NCI-H69 (cell line): Measurements from ENCODE around the gene ABRACL.
"Not testable (repeated sequence)": the region's sequence is repeated elsewhere in the genome, so short reads cannot be mapped to it uniquely, and the experiment has no call there.

Experiments
- DNase-seq: peaks from one replicate; lab custom pipeline; 2025; lab: John Stamatoyannopoulos, UW

ABRACL gene

DNA sequence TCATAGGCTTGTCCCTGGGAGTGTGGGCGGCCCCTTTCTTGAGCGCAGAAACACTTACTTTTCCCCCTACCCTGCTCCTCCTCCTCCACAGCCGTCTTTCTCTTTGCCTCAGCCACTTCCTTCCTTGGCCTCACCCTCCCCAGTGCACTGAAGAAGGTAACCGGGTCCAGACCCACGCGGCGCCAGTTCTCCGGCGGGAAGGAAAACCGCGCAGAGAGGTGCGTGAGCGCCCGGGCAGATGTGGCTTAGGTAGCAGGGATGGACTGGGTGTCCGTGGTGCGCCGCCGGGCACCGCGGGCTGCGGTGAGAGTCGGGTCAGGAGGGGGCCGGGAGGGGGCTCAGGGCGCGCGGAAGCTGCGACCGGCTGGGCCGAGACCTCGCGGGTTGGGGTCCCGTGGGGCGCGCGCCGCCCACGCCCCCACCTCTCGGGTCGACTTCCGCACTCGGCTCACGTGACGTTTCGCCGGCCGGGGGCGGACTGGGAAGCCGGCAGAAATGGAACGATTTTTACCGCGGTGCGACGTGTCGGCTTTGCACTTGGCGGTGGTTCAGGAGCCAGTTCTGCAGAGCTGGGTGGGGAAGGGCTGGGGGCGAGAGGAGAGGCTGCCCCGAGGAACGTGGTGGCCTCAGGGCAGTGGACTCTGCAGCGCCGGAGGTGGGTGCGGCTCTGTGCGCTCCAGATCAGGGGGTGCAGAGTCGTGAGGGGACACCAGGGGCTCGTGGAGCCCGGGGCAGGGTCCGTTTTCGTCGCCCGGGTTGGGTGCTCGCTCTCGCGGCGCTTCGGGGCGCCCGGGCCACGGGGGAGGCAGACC lies at the start of gene ABRACL:
Gene ABRACL (plus strand): TSS at position 88 of the 812 bp plus-strand sequence. CDS start 5,416 bp downstream, outside the sequence.
- DNase-seq = peak; percentile 96

DNA sequence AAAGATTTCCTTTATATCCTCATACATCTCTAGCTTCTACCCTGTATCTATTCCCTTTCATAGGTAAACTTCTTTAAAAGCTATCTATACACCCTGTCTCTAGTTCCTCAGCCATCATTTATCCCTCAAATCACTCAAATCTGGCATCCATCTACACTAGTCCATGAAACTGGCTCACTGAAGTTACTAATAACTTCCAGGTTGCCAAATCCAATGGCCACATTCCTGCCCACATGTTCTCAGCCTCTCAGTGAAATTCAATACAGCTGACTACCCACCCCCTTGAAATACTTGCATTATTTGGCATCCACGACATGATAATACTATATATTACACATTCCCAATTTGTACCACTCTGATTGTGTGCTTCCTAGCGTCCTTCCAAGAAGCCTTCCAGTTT lies 49.2 kb upstream of the ABRACL start:
- DNase-seq = peak; percentile 28

DNA sequence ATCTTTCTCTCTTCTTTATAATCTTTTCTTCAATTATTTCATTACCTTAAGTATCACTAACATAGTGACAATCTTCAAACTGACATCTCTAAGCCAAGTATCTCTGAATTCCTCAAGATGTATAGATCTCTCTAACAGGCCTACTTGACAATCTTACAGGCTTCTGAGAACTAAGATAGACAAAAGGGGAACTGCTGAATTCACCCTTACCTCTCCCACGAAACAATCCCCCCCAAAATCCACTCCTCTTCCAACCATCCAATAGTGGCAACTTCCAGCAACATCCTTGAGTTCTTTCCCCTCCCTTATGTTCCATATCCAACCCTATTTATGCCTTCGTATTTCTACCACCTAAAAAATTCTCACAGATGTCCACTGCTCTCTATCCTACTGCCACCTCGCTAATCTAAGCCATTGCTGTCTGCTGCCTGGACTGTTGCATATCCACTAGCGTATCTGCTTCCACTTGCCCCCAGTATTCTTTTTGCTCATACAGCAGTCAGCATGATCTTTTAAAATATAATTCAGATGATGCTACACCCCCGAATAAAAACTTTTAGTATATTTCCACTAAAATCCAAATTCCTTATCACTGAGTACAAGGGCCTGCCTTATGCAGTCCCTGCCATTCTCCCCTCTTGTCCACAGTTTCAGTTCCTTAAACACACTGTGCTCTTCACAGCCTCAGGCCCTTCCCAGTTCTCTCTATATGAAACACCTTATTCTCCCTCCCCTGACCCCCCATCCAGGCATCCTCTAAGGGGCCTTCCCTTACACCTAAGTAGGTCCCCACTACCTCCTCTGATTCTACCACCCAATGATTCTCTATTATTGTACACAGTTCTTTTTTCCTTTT lies 48.5 kb upstream of the ABRACL start:
- peak; percentile 19 for DNase-seq

DNA sequence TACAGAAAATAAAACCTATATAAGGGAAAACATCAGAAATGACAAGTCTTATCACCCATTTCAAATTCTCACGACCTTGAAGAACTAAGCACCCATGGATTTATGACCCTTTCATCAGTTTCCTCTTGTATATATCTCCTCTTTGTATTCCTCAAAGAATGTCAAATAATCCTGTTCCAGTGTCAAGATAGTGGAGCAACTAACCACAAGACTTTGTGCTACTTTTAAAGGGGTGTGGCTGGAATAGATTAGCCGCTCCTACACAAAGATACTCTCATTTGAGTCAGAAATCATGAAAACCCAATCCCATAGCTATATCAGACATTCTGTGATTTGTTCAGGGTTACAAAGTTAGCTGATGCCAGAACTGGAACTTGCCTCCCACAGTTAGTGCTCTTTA lies 47.1 kb upstream of the ABRACL start:
- no peak for DNase-seq

GRCh38 chr6:138986578-138986977 lies 42.0 kb upstream of the ABRACL start:
- DNase-seq = peak; percentile 49

GRCh38 chr6:138987080-138987642 lies 41.4 kb upstream of the ABRACL start:
- peak; percentile 82 for DNase-seq

- peak; percentile 98 for DNase-seq
These were observed 40.7 kb upstream of the ABRACL start, which contains the start of gene REPS1 for GRCh38 chr6:138987643-138988468. Gene REPS1 (minus strand): TSS chr6:138988253. CDS start chr6:138987682, 571 bp downstream.

GRCh38 chr6:138988469-138988834 lies 40.1 kb upstream of the ABRACL start:
- DNase-seq = peak; percentile 87

- peak; percentile 82 for DNase-seq
These were observed 39.2 kb upstream of the ABRACL start for GRCh38 chr6:138989098-138989983.

GRCh38 chr6:138991206-138991605 lies 37.3 kb upstream of the ABRACL start:
- DNase-seq = no peak

- DNase-seq = not testable (repeated sequence)
These were observed 35.6 kb upstream of the ABRACL start for GRCh38 chr6:138992965-138993364.

GRCh38 chr6:138993410-138993809 lies 35.1 kb upstream of the ABRACL start:
- DNase-seq = not testable (repeated sequence)

DNA sequence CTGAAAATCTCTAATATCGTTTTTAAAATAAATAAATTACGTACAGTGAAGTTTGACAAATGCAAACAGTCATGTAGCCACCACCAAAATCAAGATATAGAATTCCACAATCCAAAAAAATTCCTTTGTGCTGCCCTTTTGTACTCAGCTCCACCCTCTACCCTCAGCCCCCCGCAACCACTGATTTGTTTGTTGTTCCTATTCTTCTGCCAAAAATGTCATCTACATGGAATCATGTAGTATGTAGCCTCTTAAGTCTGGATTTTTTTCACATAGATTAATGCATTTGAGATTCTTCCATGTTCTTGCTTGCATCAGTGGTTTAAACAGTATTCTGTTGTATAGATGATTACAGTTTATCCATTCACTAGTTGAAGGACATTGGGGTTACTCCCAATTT lies 32.0 kb upstream of the ABRACL start:
- DNase-seq = peak; percentile 26

GRCh38 chr6:138997136-138997535 lies 31.4 kb upstream of the ABRACL start:
- no peak for DNase-seq

DNA sequence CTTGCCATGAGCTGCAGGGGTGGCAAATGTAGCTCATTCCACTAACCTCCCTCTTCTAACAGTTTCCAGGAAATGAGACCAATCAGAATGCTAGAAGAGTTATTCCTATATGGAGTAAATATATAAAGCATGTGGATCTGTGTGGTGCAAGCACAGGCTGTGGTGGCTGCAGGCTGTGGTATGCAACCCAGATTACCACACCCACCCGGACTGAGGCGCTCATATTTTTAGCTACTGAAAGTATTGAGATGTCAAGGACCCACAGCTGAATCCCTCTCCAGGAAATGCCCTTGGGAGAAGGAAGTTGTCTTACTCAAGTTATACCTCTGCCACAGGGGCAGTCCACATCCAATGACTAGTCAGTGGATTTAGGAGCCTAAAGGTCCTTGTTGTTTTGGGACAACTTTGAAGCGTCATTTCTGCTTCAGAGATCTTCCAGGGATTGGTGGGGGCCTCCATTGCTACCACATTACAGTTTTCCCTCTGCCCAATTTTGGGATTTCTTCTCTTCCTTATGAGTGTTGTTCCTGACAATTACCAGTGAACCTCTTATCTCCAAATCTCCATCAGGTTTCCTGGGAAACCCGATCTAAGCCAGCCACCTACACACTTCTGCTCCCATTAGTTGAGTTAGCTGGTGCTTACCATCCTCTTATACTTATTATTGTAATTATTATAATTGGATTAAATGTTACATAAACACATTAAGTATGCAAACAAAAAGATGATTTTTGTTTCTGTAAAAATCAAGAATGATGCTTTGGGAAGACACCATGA lies 28.4 kb upstream of the ABRACL start:
- DNase-seq = peak; percentile 45

GRCh38 chr6:139003751-139004150 lies 24.8 kb upstream of the ABRACL start:
- DNase-seq = no peak

DNA sequence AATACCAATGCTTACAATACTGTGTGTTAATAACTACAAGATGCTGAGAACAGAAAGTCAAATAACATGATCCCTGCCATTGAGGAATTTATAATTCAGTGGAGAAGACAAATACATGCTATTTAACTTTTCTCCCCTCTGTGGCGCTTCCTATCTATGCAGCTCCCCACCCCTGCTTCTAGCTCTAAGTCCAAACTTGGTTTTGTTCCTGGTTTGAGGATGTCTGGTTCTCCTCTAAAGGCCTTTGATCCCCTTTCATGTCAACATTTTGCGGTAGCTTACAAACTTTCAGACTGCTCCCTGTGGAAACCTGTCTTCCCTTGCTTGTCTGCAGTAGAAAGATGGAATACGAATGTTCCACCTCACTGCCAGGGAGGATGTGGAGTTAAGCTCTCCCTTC lies 22.1 kb upstream of the ABRACL start:
- DNase-seq = no peak

GRCh38 chr6:139007428-139007827 lies 21.1 kb upstream of the ABRACL start:
- no peak for DNase-seq

DNA sequence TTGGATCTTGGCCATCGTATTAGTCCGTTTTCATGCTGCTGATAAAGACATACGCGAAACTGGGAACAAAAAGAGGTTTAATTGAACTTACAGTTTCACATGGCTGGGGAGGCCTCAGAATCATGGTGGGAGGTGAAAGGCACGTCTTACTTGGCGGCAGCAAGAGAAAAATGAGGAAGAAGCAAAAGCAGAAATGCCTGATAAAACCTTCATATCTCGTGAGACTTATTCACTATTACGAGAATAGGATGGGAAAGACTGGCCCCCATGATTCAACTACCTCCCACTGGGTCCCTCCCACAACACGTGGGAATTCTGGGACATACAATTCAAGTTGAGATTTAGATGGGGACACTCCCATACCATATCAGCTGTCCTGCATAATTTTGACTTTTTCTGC lies 20.4 kb upstream of the ABRACL start:
- no peak for DNase-seq

DNA sequence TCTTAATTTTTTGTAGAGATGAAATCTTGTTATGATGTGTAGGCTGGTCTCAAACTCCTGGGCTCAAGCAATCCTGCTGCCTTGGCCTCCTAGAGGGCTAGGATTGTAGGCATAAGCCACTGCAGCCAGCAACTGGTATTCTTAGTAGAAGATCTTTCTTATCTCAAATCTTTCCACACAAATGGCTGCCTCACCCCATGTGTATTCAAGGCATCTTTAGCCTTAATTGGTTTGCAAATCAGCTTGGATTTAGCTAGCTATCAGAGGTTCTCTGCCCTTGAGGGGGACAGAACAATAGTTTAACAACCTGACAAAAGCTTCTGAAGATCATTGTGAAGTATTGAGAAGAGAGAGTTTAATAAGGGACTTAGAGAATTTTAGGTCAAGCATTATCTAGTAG lies 17.9 kb upstream of the ABRACL start:
- peak; percentile 46 for DNase-seq
